ENCODE results near the gene ADAMTS19. TPM values are rescaled to one million over a fixed set of nuclear protein-coding genes. Genes with fewer than 3 reads are reported as not detected.

The ADAMTS19 gene
- total RNA-seq, 1 experiment from 2014 or later: 20.3 TPM

DNA sequence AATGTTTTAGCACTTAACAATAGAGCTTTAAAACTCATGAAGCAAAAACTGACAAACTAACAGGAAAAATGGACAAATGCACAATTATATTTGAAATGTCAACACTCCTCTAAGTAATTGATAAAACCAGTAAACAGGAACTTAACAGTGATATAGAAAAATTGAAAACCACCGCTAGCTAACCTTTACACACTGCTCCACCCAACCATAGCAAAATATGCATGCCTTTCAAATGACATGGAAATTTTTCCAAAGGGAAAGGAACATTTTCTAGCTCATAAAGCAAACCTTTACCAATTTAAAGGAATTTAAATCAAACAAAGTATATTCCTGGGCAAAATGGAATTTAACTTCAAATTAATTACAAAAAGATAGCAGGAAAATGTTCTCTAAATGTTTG, 109.2 kb downstream of the ADAMTS19 start:
- Mint-ChIP-seq H3K27ac (peak overlapping the region in 1 of 3 experiments; percentile 36; a peak in 1 of 7 replicates), H3K36me3 (ENCODE audit: insufficient read depth in 1 of 3, low read depth in 3 of 3) (peaks cover 4 to 17% (median 5%) of the 10 kb centered on the region in 3 experiments; a peak in 4 of 7 replicates), H3K4me3 (no peak overlapping the region), H3K27me3 (ENCODE audit: low read depth) (no peaks in the 10 kb centered on the region), H3K4me1 (no peaks in the 10 kb centered on the region), H3K9me3 (no peaks in the 10 kb centered on the region)
- TF ChIP-seq, protein P1, sequence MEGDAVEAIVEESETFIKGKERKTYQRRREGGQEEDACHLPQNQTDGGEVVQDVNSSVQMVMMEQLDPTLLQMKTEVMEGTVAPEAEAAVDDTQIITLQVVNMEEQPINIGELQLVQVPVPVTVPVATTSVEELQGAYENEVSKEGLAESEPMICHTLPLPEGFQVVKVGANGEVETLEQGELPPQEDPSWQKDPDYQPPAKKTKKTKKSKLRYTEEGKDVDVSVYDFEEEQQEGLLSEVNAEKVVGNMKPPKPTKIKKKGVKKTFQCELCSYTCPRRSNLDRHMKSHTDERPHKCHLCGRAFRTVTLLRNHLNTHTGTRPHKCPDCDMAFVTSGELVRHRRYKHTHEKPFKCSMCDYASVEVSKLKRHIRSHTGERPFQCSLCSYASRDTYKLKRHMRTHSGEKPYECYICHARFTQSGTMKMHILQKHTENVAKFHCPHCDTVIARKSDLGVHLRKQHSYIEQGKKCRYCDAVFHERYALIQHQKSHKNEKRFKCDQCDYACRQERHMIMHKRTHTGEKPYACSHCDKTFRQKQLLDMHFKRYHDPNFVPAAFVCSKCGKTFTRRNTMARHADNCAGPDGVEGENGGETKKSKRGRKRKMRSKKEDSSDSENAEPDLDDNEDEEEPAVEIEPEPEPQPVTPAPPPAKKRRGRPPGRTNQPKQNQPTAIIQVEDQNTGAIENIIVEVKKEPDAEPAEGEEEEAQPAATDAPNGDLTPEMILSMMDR (conservative IDR thresholded peaks at IDR 0.05): no peak
- H2BK15ac ChIP-seq (ENCODE audit: low read depth, low read length): no peak overlapping the region
- no peaks in the 10 kb centered on the region for H3K79me2 ChIP-seq (ENCODE audit: insufficient read depth, low read length)
- H3K23ac ChIP-seq (ENCODE audit: insufficient read length, low read depth, low read length): no peak overlapping the region
- no peaks in the 10 kb centered on the region for H3K79me1 ChIP-seq (ENCODE audit: insufficient read depth, low read depth, low read length, poor library complexity, severe bottlenecking)
- no peaks in the 10 kb centered on the region for H3K9me3 ChIP-seq (ENCODE audit: control insufficient read depth, low read depth, low read length)
- H2BK12ac ChIP-seq (ENCODE audit: insufficient read length, low read depth, low read length): no peak overlapping the region
- H3K27ac ChIP-seq (ENCODE audit: insufficient read length, low read depth, low read length): no peak overlapping the region
- no peak overlapping the region for H3K56ac ChIP-seq (ENCODE audit: insufficient read length, low read depth, low read length)
- H2BK20ac ChIP-seq (ENCODE audit: low read depth, low read length, poor library complexity, severe bottlenecking): no peak overlapping the region
- no peak overlapping the region for H2AK5ac ChIP-seq (ENCODE audit: insufficient read length, low read length)
- no peak overlapping the region for H3K14ac ChIP-seq (ENCODE audit: insufficient read depth, low read length)
- no peak overlapping the region for H3K9ac ChIP-seq (ENCODE audit: extremely low read depth, insufficient read length, low read length)
- H2BK5ac ChIP-seq (ENCODE audit: insufficient read length, low read length): no peak overlapping the region
- no peaks in the 10 kb centered on the region for H3K4me1 ChIP-seq (ENCODE audit: insufficient read depth, low read length)
- no peak overlapping the region for H2AFZ ChIP-seq (ENCODE audit: low read length)
- no peak overlapping the region for H4K91ac ChIP-seq (ENCODE audit: insufficient read length, low read depth, low read length)
- H3K4me2 ChIP-seq (ENCODE audit: insufficient read depth, insufficient read length, low read length): no peak overlapping the region
- H4K5ac ChIP-seq (ENCODE audit: insufficient read length, low read depth, low read length): no peak overlapping the region
- H3K4ac ChIP-seq (ENCODE audit: low read depth, low read length): no peak overlapping the region
- H3K18ac ChIP-seq (ENCODE audit: insufficient read length, low read depth, low read length): no peak overlapping the region
- no peaks in the 10 kb centered on the region for H3K23me2 ChIP-seq (ENCODE audit: insufficient read length, low read depth, low read length, poor library complexity, severe bottlenecking)
- no peak overlapping the region for H2BK120ac ChIP-seq (ENCODE audit: low read depth, low read length, poor library complexity, severe bottlenecking)
- no peaks in the 10 kb centered on the region for H4K20me1 ChIP-seq (ENCODE audit: control insufficient read depth, insufficient read depth, insufficient read length)
- H4K8ac ChIP-seq (replicated peaks; ENCODE audit: insufficient read length, low read depth, low read length): no peak overlapping the region
- H3T11ph ChIP-seq (ENCODE audit: low read length): no peak overlapping the region
- DNase-seq: no peak
- no peaks in the 10 kb centered on the region for H3K27me3 ChIP-seq (ENCODE audit: insufficient read depth, low read length)
- WGBS (ENCODE audit: extremely low coverage, insufficient read length, low lambda C conversion rate): no CpG with 5 or more reads among the region's 1 CpG
